Ascending aorta (tissue), 2 donors: ENCODE results near the gene IFNK. TPM values are rescaled to one million over a fixed set of nuclear protein-coding genes. Genes with fewer than 3 reads are reported as not detected.

Experiments
- DNase-seq, 2 donors: peaks; one replicate each; pipeline ENCODE4 v3.0.0-alpha.2; 2019; ENCODE audit warnings: low spot score in 2 of 2
- H3K27ac ChIP-seq, 2 donors: fragments of 200-600 bp; sonication (generic); one replicate each; pipeline ENCODE4 v1.5.1; 2016 to 2017; ENCODE audit warnings: mild to moderate bottlenecking in 1 of 2
- H3K27me3 ChIP-seq: fragments of 200-600 bp; sonication (generic); one replicate; pipeline ENCODE4 v1.5.1; 2017
- H3K36me3 ChIP-seq, 2 donors: fragments of 200-600 bp; sonication (generic); one replicate each; pipeline ENCODE4 v1.5.1; 2016
- H3K4me1 ChIP-seq, 2 donors: fragments of 200-600 bp; sonication (generic); one replicate each; pipeline ENCODE4 v1.5.1; 2016 to 2017; ENCODE audit warnings: mild to moderate bottlenecking in 1 of 2
- H3K4me3 ChIP-seq, 2 donors: fragments of 200-600 bp; sonication (generic); one replicate each; pipeline ENCODE4 v1.5.1; 2016 to 2017; ENCODE audit warnings: mild to moderate bottlenecking in 1 of 2
- H3K9me3 ChIP-seq, 2 donors: fragments of 200-600 bp; sonication (generic); one replicate each; pipeline ENCODE4 v1.5.1; 2016
- CTCF ChIP-seq, 3 experiments: fragments of 200-600 bp in 2 of 3; fragments of 450-650 bp in 1 of 3; sonication (generic) in 2 of 3; IDR thresholded peaks; one replicate each; pipeline ENCODE4 v1.5.1; 2016 to 2019; ENCODE audit warnings: antibody characterized with exemption in 3 of 3, mild to moderate bottlenecking in 1 of 3, moderate library complexity in 1 of 3
- intact Hi-C: fragments of 100-400 bp; cut with DNase I; formaldehyde crosslinking; loops from one replicate; pipeline ENCODE4 v1.15.1; 2023
- total RNA-seq: library from RNA; depleted of rRNA; stranded (reverse); fragments of >200 nt; gene quantifications from one replicate; pipeline ENCODE4 v1.1.0, GENCODE V29; 2016

Gene IFNK
- total RNA-seq, 1 donor from 2014 or later: not detected

- no peak for TF ChIP-seq CTCF (IDR thresholded peaks at IDR 0.05)
- H3K27ac ChIP-seq: no peak overlapping the region
- intact Hi-C loops: no loop called here
Observed at GRCh38 chr9:27489087-27489876, 34.8 kb upstream of the IFNK start.

GRCh38 chr9:27491154-27491553 is 32.9 kb upstream of the IFNK start:
- no peak for DNase-seq
- no peak overlapping the region for H3K4me3 ChIP-seq
- no peaks in the 10 kb centered on the region for H3K4me1 ChIP-seq
- no peak for TF ChIP-seq CTCF (IDR thresholded peaks at IDR 0.05)
- H3K27ac ChIP-seq: no peak overlapping the region
- intact Hi-C loops: no loop called here
- H3K9me3 ChIP-seq: no peaks in the 10 kb centered on the region
- no peaks in the 10 kb centered on the region for H3K36me3 ChIP-seq
- no peaks in the 10 kb centered on the region for H3K27me3 ChIP-seq

More at GRCh38 chr9:27489087-27489876, 34.8 kb upstream of the IFNK start:
- Histone ChIP-seq H3K9me3 (no peaks in the 10 kb centered on the region), H3K4me3 (no peak overlapping the region), H3K36me3 (no peaks in the 10 kb centered on the region), H3K27me3 (no peaks in the 10 kb centered on the region), H3K4me1 (no peaks in the 10 kb centered on the region)
- DNase-seq: no peak

- H3K4me1 ChIP-seq: no peaks in the 10 kb centered on the region
- no peak for DNase-seq
- no peaks in the 10 kb centered on the region for H3K36me3 ChIP-seq
- no peak overlapping the region for H3K4me3 ChIP-seq
- intact Hi-C loops: no loop called here
- TF ChIP-seq CTCF (IDR thresholded peaks at IDR 0.05): no peak
- no peaks in the 10 kb centered on the region for H3K27me3 ChIP-seq
- H3K27ac ChIP-seq: no peak overlapping the region
- no peaks in the 10 kb centered on the region for H3K9me3 ChIP-seq
Observed at GRCh38 chr9:27495480-27496134, 28.5 kb upstream of the IFNK start.

GRCh38 chr9:27496135-27496504 is 28.0 kb upstream of the IFNK start:
- TF ChIP-seq CTCF (IDR thresholded peaks at IDR 0.05): no peak
- no peak overlapping the region for H3K27ac ChIP-seq

GRCh38 chr9:27497883-27498417 is 26.1 kb upstream of the IFNK start:
- no peak for DNase-seq
- H3K4me3 ChIP-seq: no peak overlapping the region
- H3K9me3 ChIP-seq: no peaks in the 10 kb centered on the region
- intact Hi-C loops: no loop called here
- H3K36me3 ChIP-seq: no peaks in the 10 kb centered on the region
- no peak overlapping the region for H3K27ac ChIP-seq
- H3K27me3 ChIP-seq: no peaks in the 10 kb centered on the region
- TF ChIP-seq CTCF (IDR thresholded peaks at IDR 0.05): no peak
- no peaks in the 10 kb centered on the region for H3K4me1 ChIP-seq

More at GRCh38 chr9:27496135-27496504, 28.0 kb upstream of the IFNK start:
- Histone ChIP-seq H3K4me1 (no peaks in the 10 kb centered on the region), H3K9me3 (no peaks in the 10 kb centered on the region), H3K27me3 (no peaks in the 10 kb centered on the region), H3K36me3 (no peaks in the 10 kb centered on the region), H3K4me3 (no peak overlapping the region)
- intact Hi-C loops: no loop called here
- no peak for DNase-seq
